Motor neuron (in vitro differentiated cells): ENCODE results near the gene MDM4. TPM values are rescaled to one million over a fixed set of nuclear protein-coding genes. Genes with fewer than 3 reads are reported as not detected.
"Not testable (repeated sequence)": the region's sequence is repeated elsewhere in the genome, so short reads cannot be mapped to it uniquely, and the experiment has no call there.

ENCODE experiments used
- ATAC-seq, 8 experiments: fragments of 200-7000 bp; cut with Tn5 transposase; replicated peaks in 6 of 8; 2 replicates each; pipeline ENCODE4 v1.8.0; 2021; ENCODE audit warnings: mild to moderate bottlenecking in 8 of 8, moderate library complexity in 8 of 8
- H3K27ac ChIP-seq, 2 donors: fragments of 250-450 bp; sonication (Bioruptor Pico); 2 replicates each; pipeline ENCODE4 v1.9.0; 2021; ENCODE audit warnings: antibody characterized with exemption in 2 of 2, mild to moderate bottlenecking in 2 of 2, moderate library complexity in 1 of 2
- H3K4me1 ChIP-seq, 2 donors: fragments of 250-450 bp; sonication (Bioruptor Pico); replicated peaks in 1 of 2; 2 replicates each; pipeline ENCODE4 v1.6.1; 2021; ENCODE audit warnings: antibody characterized with exemption in 2 of 2, mild to moderate bottlenecking in 2 of 2, moderate library complexity in 1 of 2
- H3K4me3 ChIP-seq, 5 donors: fragments of 250-450 bp; sonication (Bioruptor Pico); 2 replicates each; pipeline ENCODE4 v1.9.0; 2021; ENCODE audit warnings: antibody characterized with exemption in 5 of 5, mild to moderate bottlenecking in 5 of 5, moderate library complexity in 4 of 5
- WGBS, 10 experiments: fragments of 450-650 bp; shearing (Covaris generic); methylation state at CpG; one replicate each; pipeline ENCODE4 v1.0.0; 2022; 5-methylcytosine and 5-hydroxymethylcytosine counted together
- in situ Hi-C, 9 experiments: fragments of 400-800 bp; cut with MboI; loops; one replicate each; pipeline ENCODE4 v1.15.0; 2021; ENCODE audit warnings: low sequenced_read_pairs in 9 of 9, low pct_unique_long_range_greater_than_20kb in 2 of 9; ENCODE audit not compliant: unreplicated experiment in 9 of 9
- total RNA-seq, 8 experiments: library from RNA; unstranded; fragments of 300-600 nt; gene quantifications; 2 replicates each; pipeline versions ENCODE4 v1.2.3 to v1.2.4, GENCODE V29; 2022

Gene MDM4
- total RNA-seq, 8 experiments from 2014 or later, result 28.7 to 139 (median 40.1) TPM

DNA sequence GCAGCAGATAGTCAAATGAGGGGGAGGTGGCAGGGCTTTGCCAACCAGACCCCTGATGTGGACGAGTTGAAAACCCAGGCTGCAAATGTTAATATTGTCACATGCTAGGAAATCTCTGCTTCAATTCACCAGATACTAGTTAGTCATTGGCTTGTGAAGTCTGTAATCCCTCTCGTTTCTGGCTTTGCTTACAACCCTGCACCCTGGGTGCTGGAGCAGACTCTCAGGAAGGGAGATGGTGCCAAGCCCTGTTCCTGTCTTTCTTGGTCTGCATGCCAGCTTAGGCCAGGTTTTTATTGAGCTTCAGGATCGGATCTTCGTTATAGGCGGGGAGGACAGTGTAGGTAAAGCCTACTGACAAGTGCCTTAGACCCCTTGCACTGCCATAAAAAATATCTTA is 53.3 kb downstream of the MDM4 start:
- Histone ChIP-seq H3K4me1 (peaks cover 61 to 66% of the 10 kb centered on the region in 2 donors), H3K27ac (peak overlapping the region; percentile 39 to 62), H3K4me3 (no peak overlapping the region)
- no peak for ATAC-seq
- in situ Hi-C loops, result loop anchor here (10.0 to 25.0 kb wide), 6 partner anchors 193 to 668 kb away; partner anchors contain the start of gene TMCC2 (in 1 of the 9)
- 40 to 96% (median 79%) methylated on average over 2 to 5 of the region's 5 CpGs; no CpG with 5 or more reads in 1 of the 10 experiments for WGBS, 10 experiments

DNA sequence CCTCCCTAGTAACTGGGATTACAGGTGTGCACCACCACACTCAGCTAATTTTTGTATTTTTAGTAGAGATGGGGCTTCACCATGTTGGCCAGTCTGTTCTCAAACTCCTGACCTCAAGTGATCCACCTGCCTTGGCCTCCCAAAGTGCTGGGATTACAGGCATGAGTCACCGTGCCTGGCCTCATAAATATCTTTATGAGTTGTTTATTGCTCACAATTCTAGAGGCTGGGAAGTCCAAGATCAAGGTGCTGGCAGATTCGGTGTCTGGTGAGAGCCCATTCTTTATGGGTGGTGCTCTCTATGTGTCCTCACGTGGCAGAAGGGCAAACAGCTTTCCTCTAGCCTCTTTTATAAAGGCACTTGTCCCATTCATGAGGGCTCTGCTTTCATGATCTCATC is 53.8 kb downstream of the MDM4 start:
- WGBS, 10 experiments, result 60 to 100% (median 80%) methylated on average over 1 to 3 of the region's 3 CpGs; no CpG with 5 or more reads in 3 of the 10 experiments
- ATAC-seq, H3K4me3 ChIP-seq, H3K27ac ChIP-seq: not testable (repeated sequence)
- in situ Hi-C loops, result loop anchor here in 7 of 9 experiments (25.0 kb wide), 4 partner anchors 192 to 667 kb away; partner anchors contain the start of gene TMCC2 (in 1 of the 7)
- peaks cover 67 to 72% of the 10 kb centered on the region in 2 donors for H3K4me1 ChIP-seq

DNA sequence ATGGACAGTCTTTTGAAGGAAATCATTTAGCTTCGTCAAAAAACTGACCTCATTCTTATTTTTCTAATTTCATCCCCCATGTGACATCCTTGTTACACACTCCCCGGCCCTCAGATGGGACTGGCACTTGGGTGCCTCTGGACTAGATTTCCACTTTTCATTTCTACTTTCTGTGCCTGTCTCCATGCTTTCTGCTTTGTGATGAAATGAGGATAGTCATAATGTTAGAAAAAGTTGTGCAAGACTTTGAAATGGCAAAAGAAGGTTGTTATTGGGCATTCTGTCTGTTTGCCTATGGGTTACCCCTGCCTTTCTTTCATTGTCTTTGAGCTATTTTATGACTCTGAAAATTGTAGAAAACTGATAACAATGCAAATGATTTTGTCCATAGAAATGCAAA is 54.9 kb downstream of the MDM4 start:
- in situ Hi-C loops, result loop anchor here in 7 of 9 experiments (25.0 kb wide), 4 partner anchors 191 to 666 kb away; partner anchors contain the start of gene TMCC2 (in 1 of the 7)
- 67 to 100% (median 100%) methylated on average over 1 to 2 of the region's 2 CpGs; no CpG with 5 or more reads in 1 of the 10 experiments for WGBS, 10 experiments
- peaks cover 75 to 78% of the 10 kb centered on the region in 2 donors for H3K4me1 ChIP-seq
- H3K27ac ChIP-seq, result no peak overlapping the region
- no peak overlapping the region for H3K4me3 ChIP-seq
- ATAC-seq, result no peak

DNA sequence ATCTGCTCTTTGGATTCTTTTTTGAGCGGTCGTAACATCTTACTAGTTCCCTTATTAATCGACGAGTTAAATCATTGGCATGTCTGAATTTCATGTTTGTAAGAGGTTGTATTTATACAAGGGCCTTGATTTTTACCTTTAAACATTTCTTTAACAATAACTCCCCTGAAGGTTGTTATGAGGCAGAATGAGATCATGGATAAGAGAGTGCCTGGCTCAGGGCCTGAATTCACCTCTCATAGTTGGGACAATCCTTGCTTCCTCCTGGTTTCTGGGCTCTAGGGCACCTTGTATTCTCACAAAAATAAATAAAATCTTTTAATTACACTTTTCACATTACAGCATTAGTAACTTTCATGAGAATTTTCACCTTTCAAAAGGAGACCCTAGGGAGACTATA is 55.4 kb downstream of the MDM4 start:
- no peak for ATAC-seq
- in situ Hi-C loops, result loop anchor here in 7 of 9 experiments (25.0 kb wide), 4 partner anchors 191 to 666 kb away; partner anchors contain the start of gene TMCC2 (in 1 of the 7)
- 55 to 100% (median 84%) methylated on average over 2 to 4 of the region's 4 CpGs; no CpG with 5 or more reads in 1 of the 10 experiments for WGBS, 10 experiments
- peaks cover 73 to 78% of the 10 kb centered on the region in 2 donors for H3K4me1 ChIP-seq
- no peak overlapping the region for H3K27ac ChIP-seq
- H3K4me3 ChIP-seq, result no peak overlapping the region

DNA sequence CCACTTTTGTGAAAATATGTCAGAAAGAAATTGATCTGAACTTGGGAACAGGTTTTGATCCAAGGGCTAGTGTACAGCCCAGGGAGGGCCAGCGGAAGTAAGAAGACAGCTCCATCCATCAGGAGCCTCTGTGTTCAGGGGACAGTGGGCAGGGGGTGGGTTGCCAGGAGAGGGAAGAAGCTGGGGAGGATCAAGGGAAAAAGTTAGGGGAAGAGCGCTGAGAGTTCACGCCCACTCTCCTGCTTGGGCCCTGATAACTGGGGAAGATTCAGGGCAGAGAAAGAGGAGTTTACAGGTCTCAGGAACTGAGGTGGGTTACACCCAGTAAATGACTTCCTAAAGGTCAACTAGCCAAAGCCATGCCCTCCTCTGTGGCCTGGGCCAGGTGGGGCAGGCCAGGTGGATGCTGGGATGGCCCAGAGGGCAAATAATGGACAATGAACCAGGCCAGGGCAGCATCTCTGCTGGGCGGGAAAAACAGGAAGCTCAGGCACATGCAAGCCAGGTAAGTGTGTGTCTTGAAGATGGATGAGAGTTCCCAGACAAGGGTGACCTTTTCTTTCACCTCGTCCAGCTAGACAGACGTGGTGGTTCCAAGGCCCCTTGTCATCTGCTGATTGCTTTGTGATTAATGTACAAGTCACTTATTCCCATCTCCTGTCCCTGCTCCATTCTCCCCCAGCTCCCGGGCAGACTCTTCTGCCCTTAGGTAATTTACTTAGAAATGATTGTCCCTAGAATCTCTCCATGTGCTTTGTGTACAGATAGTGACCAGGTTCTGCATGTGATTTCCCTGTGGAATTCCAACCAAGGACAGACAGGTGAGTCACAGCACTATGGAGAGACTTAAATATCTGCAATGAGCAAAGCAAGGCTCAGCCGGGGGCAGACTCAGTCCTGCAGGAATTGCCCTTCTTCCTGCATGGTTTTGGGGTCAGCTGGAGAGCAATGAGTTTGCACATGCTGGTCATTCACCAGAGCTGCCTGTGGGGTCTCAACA is 57.0 kb downstream of the MDM4 start:
- Histone ChIP-seq H3K4me3 (no peak overlapping the region), H3K4me1 (peaks cover 60 to 70% of the 10 kb centered on the region in 2 donors), H3K27ac (peak overlapping the region in 1 of 2 donors; percentile 35)
- peak in 5 of 8 experiments; percentile 61 to 80 (median 74) for ATAC-seq
- in situ Hi-C loops, result loop anchor here in 7 of 9 experiments (25.0 kb wide), 4 partner anchors 189 to 664 kb away; partner anchors contain the start of gene TMCC2 (in 1 of the 7)
- WGBS, 10 experiments, result 47 to 90% (median 68%) methylated on average over 2 to 7 of the region's 8 CpGs; no CpG with 5 or more reads in 2 of the 10 experiments

DNA sequence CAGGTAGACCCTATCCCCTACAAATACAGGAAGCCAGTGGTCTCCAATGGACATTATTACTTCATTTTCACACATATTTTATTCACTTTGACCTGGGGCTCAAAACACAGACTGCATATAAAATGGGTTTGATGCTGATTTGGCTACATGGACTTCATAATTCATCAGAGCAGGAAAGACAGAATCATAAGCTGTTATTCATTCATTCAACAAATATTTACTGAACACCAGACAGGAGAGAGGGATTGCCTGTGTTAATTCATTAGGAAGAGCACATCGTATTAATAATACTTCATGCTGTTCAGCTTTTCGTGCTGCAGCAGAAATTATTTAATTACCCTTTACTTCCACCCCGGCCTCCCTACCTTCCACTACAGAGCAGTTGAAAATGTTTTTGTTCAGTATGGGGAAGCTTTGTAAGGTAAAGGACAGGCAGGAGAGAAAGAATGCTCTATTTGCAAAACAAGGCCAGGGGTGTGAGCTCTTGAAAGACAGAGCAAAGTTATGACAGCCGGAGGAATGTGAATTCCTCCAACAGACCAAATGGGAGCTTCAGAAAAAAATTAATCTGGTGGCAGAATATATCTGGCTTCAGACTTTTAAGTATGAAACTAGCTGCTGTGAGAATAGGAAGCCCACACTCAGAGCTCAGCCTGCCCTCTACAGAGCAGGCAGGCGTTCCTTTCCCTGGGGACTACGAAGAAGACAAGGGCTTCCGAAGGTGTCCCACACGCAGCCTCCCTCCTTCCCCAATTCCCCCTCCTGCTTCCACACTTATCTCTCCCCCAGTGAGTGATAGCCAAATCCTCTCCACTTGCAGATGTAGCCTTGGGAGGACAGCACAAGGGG is 58.0 kb downstream of the MDM4 start:
- ATAC-seq, result peak in 7 of 8 experiments; percentile 8 to 41 (median 18)
- in situ Hi-C loops, result loop anchor here in 7 of 9 experiments (25.0 kb wide), 4 partner anchors 188 to 663 kb away; partner anchors contain the start of gene TMCC2 (in 1 of the 7)

DNA sequence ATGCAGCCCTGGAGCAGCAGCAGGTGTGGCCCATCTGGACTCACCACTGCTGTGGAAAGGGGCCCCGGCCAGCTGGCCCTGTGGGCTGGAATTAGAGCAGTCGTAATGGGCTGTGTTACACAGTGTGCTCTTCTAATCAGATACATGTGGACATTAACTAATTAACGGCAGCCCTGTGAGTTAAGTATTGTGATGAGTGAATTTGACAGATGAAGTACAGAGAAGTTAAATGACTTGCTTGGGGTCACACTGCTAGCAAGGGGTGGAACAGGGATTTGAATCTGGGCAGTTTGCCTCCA is 58.6 kb downstream of the MDM4 start:
- peak overlapping the region in 1 of 2 donors; percentile 35 for H3K27ac ChIP-seq
- peaks cover 58 to 65% of the 10 kb centered on the region in 2 donors for H3K4me1 ChIP-seq
- no peak overlapping the region for H3K4me3 ChIP-seq
- 0 to 50% (median 24%) methylated on average over 1 to 3 of the region's 3 CpGs; no CpG with 5 or more reads in 2 of the 10 experiments for WGBS, 10 experiments
- in situ Hi-C loops, result loop anchor here in 7 of 9 experiments (25.0 kb wide), 4 partner anchors 187 to 662 kb away; partner anchors contain the start of gene TMCC2 (in 1 of the 7)
- ATAC-seq, result peak; percentile 21 to 79 (median 43)

More for the DNA sequence above, 58.0 kb downstream of the MDM4 start:
- peak overlapping the region in 1 of 2 donors; percentile 35 for H3K27ac ChIP-seq
- H3K4me1 ChIP-seq, result peaks cover 60 to 68% of the 10 kb centered on the region in 2 donors
- 12 to 100% (median 41%) methylated on average over 2 to 8 of the region's 8 CpGs; no CpG with 5 or more reads in 2 of the 10 experiments for WGBS, 10 experiments
- H3K4me3 ChIP-seq, result no peak overlapping the region

DNA sequence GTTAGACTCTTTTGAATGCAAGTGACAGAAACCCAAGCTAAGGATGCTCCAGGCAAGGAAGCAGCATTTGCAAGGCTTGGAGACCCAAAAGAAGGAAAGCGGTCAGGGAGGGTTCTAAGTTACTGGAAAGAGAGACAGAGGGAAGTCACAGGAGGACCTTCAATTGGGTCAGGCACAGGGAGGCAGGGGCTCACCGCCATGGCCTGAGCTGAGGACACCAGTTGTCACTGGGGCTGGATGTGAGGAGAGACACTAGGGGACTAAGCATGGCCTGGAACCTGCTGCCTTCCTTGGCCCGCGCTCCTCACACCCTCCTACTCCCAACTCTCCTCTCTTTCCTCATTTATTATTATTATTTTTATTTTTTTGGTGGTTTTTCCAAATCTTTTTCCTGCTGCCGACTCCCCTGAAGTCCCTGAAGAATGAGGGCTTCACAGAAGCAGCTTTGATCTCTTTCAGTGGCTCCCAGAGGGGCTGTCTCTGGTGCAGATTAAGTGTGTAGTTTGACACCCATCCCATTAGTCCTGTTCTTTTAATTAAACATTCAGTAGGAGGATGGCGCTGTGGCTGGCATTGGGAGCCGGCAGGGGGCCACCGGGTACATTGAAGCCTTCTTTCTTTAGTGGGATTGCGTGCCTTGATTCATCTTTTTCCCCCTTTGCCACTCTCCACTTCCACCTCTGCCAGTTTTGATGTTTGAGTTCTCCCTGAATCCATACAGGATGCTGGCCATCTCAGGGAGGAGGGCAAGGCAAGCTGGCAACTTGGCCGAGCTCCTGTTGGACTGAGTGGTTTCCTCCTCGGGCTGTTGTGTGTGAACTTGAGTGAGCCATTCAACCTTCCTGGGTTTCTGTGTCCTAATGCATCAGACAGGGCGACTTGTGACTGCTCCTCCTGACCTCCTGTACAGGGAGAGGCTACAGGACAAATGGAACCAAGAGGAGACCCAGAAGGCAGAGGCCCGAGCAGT is 59.3 kb downstream of the MDM4 start:
- WGBS, 10 experiments, result 72 to 96% (median 83%) methylated on average over 2 to 13 of the region's 13 CpGs; no CpG with 5 or more reads in 2 of the 10 experiments
- peaks cover 63 to 65% of the 10 kb centered on the region in 2 donors for H3K4me1 ChIP-seq

DNA sequence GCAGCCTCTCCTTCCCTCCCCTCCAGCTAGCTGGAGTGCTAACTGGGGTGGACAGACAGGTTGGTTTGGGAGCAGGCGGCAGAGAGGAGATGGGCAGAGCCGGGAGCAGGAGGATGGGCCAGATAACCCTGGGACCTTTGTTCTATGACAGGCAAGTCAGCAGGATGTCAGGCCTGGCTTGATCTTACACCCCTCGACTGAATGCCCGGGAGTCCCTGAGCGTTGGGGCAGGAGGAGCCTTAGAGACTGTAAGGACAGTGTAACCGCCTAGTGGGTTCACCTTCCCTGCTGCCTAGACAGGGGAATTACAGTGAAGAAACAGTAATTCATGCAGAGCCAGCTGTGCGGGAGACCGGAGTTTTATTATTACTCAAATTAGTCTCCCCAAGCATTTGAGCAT is 60.2 kb downstream of the MDM4 start:
- no peak overlapping the region for H3K27ac ChIP-seq
- in situ Hi-C loops, result no loop called here
- H3K4me1 ChIP-seq, result peaks cover 61 to 63% of the 10 kb centered on the region in 2 donors
- H3K4me3 ChIP-seq, result no peak overlapping the region
- ATAC-seq, result no peak
- WGBS, 10 experiments, result 40 to 87% (median 72%) methylated on average over 1 to 8 of the region's 8 CpGs; no CpG with 5 or more reads in 4 of the 10 experiments

More for the DNA sequence above, 59.3 kb downstream of the MDM4 start:
- Histone ChIP-seq H3K4me3 (no peak overlapping the region), H3K27ac (no peak overlapping the region)
- no peak for ATAC-seq
- in situ Hi-C loops, result no loop called here

DNA sequence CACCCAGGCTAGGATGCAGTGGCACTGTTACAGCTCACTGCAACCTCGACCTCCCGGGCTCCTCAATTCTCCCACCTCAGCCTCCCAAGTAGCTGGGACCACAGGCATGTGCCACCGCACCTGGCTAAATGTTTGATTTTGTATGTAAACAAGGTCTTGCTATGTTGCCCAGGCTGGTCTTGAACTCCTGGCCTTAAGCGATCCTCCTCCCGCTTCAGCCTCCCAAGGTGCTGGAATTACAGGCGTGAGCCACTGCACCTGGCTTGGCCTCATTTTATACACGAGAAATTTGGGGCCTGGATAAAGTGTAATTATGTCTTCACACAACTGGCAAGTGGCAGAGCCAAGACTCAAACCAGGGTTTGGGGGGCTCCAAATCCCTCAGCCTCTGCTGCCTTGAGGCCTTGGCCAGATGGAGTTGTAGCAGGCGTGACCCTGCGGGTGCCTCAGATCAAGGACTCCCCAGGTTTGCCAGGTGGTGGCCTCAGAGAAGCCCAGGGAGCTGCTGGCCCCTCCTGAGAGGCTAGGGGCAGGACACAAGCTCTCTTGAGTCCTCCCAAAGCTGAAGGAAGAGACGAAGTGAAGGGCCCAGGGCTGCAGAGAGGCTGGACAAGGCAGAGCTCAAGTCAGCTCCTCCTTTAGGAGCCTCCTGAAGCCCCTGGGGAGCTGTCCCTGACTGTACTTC is 61.7 kb downstream of the MDM4 start:
- no peak overlapping the region for H3K4me3 ChIP-seq
- 55 to 100% (median 90%) methylated on average over 2 to 9 of the region's 10 CpGs; no CpG with 5 or more reads in 1 of the 10 experiments for WGBS, 10 experiments
- no peak for ATAC-seq

More for the DNA sequence above, 61.7 kb downstream of the MDM4 start:
- Histone ChIP-seq H3K4me1 (peaks cover 49 to 53% of the 10 kb centered on the region in 2 donors), H3K27ac (no peak overlapping the region)
- in situ Hi-C loops, result no loop called here
